HG03457 (cell line): ENCODE measurements around the gene IL6.
A peak's percentile ranks its signal among the peaks of the same experiment; 100 is the strongest.

Experiments
- ATAC-seq: cut with Tn5 transposase; IDR thresholded peaks from one replicate; pipeline ENCODE4 v1.9.1; 2021; ENCODE audit warnings: moderate number of reproducible peaks; ENCODE audit not compliant: unreplicated experiment

Gene IL6

GRCh38 chr7:22726345-22726906 is 574 bp upstream of the IL6 start:
- ATAC-seq, result no peak

GRCh38 chr7:22727714-22728035 is 675 bp downstream of the IL6 start:
- ATAC-seq, result no peak

GRCh38 chr7:22728401-22729029 is 1.5 kb downstream of the IL6 start:
- ATAC-seq, result no peak

- ATAC-seq, result no peak
Observed at GRCh38 chr7:22729180-22729825, 2.3 kb downstream of the IL6 start.

- no peak for ATAC-seq
Observed at GRCh38 chr7:22730066-22730710, 3.2 kb downstream of the IL6 start.

GRCh38 chr7:22730921-22731654 is 4.1 kb downstream of the IL6 start:
- ATAC-seq, result no peak

GRCh38 chr7:22731766-22732165 is 4.8 kb downstream of the IL6 start:
- no peak for ATAC-seq

- ATAC-seq, result no peak
Observed at GRCh38 chr7:22732556-22733126, 5.6 kb downstream of the IL6 start.

GRCh38 chr7:22733761-22734160 is 6.8 kb downstream of the IL6 start:
- no peak for ATAC-seq

GRCh38 chr7:22743014-22743413 is 16.0 kb downstream of the IL6 start:
- no peak for ATAC-seq

GRCh38 chr7:22751341-22751740 is 24.3 kb downstream of the IL6 start:
- ATAC-seq, result no peak

- ATAC-seq, result no peak
Observed at GRCh38 chr7:22757338-22757994, 30.5 kb downstream of the IL6 start.

GRCh38 chr7:22758576-22758975 is 31.6 kb downstream of the IL6 start:
- ATAC-seq, result no peak

GRCh38 chr7:22759721-22760120 is 32.7 kb downstream of the IL6 start:
- ATAC-seq, result no peak

- no peak for ATAC-seq
Observed at GRCh38 chr7:22762866-22763265, 35.9 kb downstream of the IL6 start.

- peak; percentile 67 for ATAC-seq
Observed at GRCh38 chr7:22765609-22766008, 38.6 kb downstream of the IL6 start.

- ATAC-seq, result no peak
Observed at GRCh38 chr7:22771194-22771871, 44.3 kb downstream of the IL6 start.

GRCh38 chr7:22771872-22772228 is 44.9 kb downstream of the IL6 start:
- no peak for ATAC-seq

- no peak for ATAC-seq
Observed at GRCh38 chr7:22772885-22773284, 45.9 kb downstream of the IL6 start.

- no peak for ATAC-seq
Observed at GRCh38 chr7:22776964-22777363, 50.0 kb downstream of the IL6 start.
